Epithelial cell of esophagus (primary cell): Measurements from ENCODE around the gene ZFAND2B.
"Not testable (repeated sequence)": the region's sequence is repeated elsewhere in the genome, so short reads cannot be mapped to it uniquely, and the experiment has no call there.

Source experiments
- DNase-seq: peaks from one replicate; pipeline ENCODE4 v3.0.0; 2010; ENCODE audit warnings: low read depth
- H3K4me3 ChIP-seq: 2 replicates; pipeline ENCODE4 v1.5.1; 2011; ENCODE audit warnings: mild to moderate bottlenecking, low read length, control low read depth
- TF ChIP-seq, protein P1 (sequence below): IDR thresholded peaks from 2 replicates; pipeline ENCODE4 v1.5.1; 2011; ENCODE audit warnings: low read depth, mild to moderate bottlenecking, low read length, control low read depth, inconsistent platforms; ENCODE audit not compliant: insufficient read depth; ENCODE audit errors: missing control alignments

ZFAND2B gene

DNA sequence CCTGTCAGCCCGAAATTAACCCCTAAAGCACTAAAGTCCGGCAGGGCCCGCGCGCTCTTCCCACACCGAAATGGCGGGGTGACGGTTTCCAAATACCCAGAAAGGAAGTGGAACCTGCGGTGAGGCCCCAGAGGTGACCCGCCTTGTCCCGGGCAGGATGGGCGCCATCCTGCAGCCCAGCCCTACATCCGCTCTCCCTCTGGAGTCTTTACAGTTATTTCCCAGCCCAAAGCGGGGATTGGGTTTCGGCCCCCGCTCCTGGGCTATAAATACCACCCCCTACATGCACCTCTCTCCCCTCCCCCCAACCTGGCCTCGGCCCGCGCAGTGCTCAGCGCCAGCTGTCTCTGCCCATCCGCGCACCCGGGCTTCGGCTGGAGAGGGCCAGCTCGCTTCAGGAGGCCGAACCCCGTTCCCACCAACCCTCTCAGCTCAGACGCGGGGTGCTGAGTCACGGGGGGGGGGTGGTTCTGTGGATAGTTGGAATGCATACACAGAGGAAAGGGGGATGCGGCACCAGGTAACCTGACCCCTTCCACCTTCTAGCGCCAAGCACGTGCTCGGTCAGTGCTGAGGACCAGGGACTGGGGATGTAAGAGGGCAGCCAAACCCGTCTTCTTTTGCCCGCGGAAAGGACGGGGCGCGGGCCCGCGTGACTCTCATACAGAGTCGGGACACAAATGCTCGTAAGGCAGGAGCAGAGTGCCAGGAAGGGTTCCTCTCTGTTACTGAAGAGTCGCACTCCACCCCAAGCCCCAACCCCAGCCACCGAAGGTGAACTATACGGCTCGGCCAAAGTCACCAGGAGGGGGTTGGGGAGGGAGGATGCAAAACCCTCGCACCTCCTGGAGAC, 46.5 kb downstream of the ZFAND2B start, which contains the start of gene TUBA4B:
Gene TUBA4B (plus strand): TSS at position 344 of the 853 bp plus-strand sequence. CDS start 165 bp downstream, at position 509.
- TF ChIP-seq, protein P1, sequence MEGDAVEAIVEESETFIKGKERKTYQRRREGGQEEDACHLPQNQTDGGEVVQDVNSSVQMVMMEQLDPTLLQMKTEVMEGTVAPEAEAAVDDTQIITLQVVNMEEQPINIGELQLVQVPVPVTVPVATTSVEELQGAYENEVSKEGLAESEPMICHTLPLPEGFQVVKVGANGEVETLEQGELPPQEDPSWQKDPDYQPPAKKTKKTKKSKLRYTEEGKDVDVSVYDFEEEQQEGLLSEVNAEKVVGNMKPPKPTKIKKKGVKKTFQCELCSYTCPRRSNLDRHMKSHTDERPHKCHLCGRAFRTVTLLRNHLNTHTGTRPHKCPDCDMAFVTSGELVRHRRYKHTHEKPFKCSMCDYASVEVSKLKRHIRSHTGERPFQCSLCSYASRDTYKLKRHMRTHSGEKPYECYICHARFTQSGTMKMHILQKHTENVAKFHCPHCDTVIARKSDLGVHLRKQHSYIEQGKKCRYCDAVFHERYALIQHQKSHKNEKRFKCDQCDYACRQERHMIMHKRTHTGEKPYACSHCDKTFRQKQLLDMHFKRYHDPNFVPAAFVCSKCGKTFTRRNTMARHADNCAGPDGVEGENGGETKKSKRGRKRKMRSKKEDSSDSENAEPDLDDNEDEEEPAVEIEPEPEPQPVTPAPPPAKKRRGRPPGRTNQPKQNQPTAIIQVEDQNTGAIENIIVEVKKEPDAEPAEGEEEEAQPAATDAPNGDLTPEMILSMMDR = no peak
- H3K4me3 ChIP-seq = peak within 1 kb of the TSS; percentile 66
- peak; percentile 61 for DNase-seq

DNA sequence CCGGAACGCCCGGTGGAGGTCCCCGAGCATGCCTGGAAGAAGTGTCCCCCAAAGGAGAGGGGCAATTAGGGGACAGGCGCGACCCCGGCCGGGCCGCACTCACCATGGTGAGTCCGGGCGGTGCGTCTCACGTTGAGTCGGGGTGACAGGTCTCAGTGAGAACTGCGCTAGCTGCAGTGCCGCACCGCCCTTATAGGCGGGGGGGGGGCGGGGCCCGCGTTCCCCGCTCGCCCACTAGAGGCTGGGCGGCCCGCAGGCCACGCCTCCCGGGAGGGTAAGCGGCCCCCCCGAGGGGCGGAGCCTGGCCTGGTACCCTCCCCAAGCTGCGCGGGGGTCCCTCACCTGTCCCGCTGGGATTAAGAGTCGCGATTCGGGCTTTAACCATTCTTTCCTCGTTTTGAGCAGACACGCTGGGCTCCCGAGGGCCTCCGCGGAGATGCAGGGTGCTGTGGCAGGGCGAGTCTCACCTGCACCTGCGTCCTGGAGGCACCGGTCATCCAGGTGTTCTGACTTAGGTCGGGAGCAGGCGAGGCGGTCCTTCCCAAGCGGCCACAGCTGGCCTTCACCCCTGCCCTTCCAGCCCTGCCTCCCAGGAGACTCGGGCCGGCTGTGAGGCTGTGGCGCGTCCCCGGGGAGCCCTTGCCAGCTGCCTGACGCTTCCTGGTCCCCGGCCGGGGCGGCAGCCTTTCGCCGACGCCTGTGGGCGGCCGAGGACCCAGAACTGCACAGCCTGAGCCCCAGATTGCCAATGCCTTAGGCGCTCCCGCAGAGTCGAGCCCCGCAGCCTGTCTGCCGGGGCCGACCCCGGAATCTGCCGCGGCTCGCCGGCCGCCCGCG, 47.4 kb downstream of the ZFAND2B start, which contains the start of gene TUBA4A:
Gene TUBA4A (minus strand): TSS at position 166 of the 837 bp plus-strand sequence. CDS start 60 bp downstream, at position 106.
- peak; percentile 87 for DNase-seq
- TF ChIP-seq, protein P1 = peak; percentile 1
- H3K4me3 ChIP-seq = peak within 1 kb of the TSS; percentile 66

DNA sequence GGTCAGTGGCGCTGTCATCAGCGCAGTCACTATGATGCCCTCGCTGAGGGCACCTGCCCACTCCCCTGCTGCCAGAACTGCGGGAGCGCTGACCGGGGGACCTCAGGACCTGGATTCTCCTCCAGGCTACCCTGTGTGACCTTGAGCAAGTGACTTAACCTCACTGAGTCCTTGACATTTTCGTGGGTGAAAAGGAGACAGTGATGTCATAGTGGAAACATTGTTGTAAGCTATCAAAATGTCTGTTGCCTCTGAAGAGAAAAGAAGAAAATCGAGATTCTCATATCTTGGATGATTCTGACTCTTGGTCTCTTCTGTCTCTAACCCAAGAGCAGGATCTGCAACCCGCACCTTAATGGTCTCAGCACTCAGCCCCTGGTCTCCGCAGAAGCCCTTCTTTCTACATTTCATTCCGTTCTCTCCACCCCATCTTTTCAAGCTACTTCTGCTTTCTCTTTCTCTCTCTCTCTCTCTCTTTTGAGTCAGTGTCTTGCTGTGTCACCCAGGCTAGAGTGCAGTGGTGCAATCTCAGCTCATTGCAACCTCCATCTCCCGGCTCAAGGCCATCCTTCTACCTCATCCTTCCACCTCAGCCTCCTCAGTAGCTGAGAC, 48.1 kb downstream of the ZFAND2B start:
- DNase-seq = peak; percentile 38
- TF ChIP-seq, protein P1 = no peak
- peak overlapping the region; percentile 66 for H3K4me3 ChIP-seq

DNA sequence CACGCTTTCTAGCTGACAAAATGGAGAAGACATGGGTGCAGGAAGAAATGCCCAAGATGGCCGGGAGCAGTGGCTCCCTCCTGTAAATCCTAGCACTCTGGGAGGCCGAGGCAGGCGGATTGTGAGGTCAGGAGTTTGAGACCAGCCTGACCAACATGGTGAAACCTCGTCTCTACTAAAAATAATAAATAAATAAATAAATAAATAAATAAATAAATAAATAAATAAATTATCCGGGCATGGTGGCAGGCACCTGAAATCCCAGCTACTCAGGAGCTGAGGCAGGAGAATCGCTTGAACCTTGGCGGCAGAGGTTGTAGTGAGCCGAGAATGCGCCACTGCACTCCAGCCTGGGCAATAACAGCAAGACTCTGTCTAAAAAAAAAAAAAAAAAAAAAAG, 52.4 kb downstream of the ZFAND2B start:
- H3K4me3 ChIP-seq, DNase-seq: not testable (repeated sequence)
